HCT116 (cell line): ENCODE measurements around the gene ADARB2. TPM values are rescaled to one million over a fixed set of nuclear protein-coding genes. Genes with fewer than 3 reads are reported as not detected.

Experiments used
- ATAC-seq: fragments of 200-7000 bp; cut with Tn5 transposase; 2 replicates; pipeline ENCODE4 v1.9.1; 2020; ENCODE audit warnings: mild to moderate bottlenecking, moderate library complexity
- BruUV-seq: library from RNA; stranded (reverse); fragments of 400-500 nt; replicated peaks from 2 replicates; lab custom pipeline; 2021; lab: Mats Ljungman, UMichigan
- CTCF ChIA-PET: fragments of 300-600 bp; sonication (Branson Sonifier 250); formaldehyde crosslinking; loops from one replicate; lab custom pipeline; 2021; ENCODE audit warnings: antibody characterized with exemption; lab: Charles Lee
- POLR2A ChIA-PET: fragments of 300-600, 350-600 bp; sonication (Branson Sonifier 250); formaldehyde crosslinking; loops from one replicate; lab custom pipeline; 2021; ENCODE audit warnings: antibody characterized with exemption; lab: Charles Lee
- RAD21 ChIA-PET, 2 experiments: fragments of 300-600 bp; sonication (Branson Sonifier 250); formaldehyde crosslinking; loops; one replicate each; lab custom pipeline; 2023; ENCODE audit warnings: low total read pairs in 2 of 2; ENCODE audit not compliant: uncharacterized antibody in 2 of 2, unreplicated experiment in 2 of 2, low non-redundant PET in 1 of 2; lab: Charles Lee
- DNase-seq: peaks from one replicate; pipeline ENCODE4 v3.0.0-alpha.2; 2010; ENCODE audit warnings: low read depth, low spot score
- H2AFZ ChIP-seq: fragments of 200-600 bp; shearing (Covaris generic), sonication (generic); 2 replicates; pipeline ENCODE4 v1.6.1; 2017; ENCODE audit warnings: low read depth, mixed run types, mixed read lengths, antibody characterized with exemption, low read length; ENCODE audit not compliant: poor library complexity, severe bottlenecking
- H3K27ac ChIP-seq: 2 replicates; pipeline ENCODE4 v1.5.1; 2012; ENCODE audit warnings: low read depth, low read length
- H3K27me3 ChIP-seq: fragments of 200-600 bp; sonication (generic); 2 replicates; pipeline ENCODE4 v1.6.1; 2016; ENCODE audit warnings: mixed run types, low read length, mixed read lengths; ENCODE audit not compliant: insufficient read depth
- H3K36me3 ChIP-seq, 2 experiments: fragments of 200-500 bp in 1 of 2; fragments of 200-600 bp in 1 of 2; sonication (Bioruptor generic) in 1 of 2; sonication (generic) in 1 of 2; 2 replicates each; pipeline versions ENCODE4 v1.5.1 to v1.6.1; 2014 to 2016; ENCODE audit warnings: low read length in 2 of 2, inconsistent platforms in 1 of 2, mixed read lengths in 1 of 2, mixed run types in 1 of 2; ENCODE audit not compliant: insufficient read depth in 2 of 2, control insufficient read depth in 1 of 2
- H3K4me1 ChIP-seq, 2 experiments: fragments of 200-600 bp in 1 of 2; sonication (generic) in 1 of 2; 2 replicates each; pipeline versions ENCODE4 v1.5.1 to v1.6.1; 2012 to 2017; ENCODE audit warnings: low read length in 2 of 2, inconsistent platforms in 1 of 2, mild to moderate bottlenecking in 1 of 2, mixed read lengths in 1 of 2, mixed run types in 1 of 2, moderate library complexity in 1 of 2; ENCODE audit not compliant: insufficient read depth in 2 of 2, control insufficient read depth in 1 of 2
- H3K4me2 ChIP-seq: fragments of 200-600 bp; sonication (generic); 2 replicates; pipeline ENCODE4 v1.6.1; 2017; ENCODE audit warnings: mixed run types, low read length, mixed read lengths
- H3K4me3 ChIP-seq, 2 experiments: fragments of 200-600 bp in 1 of 2; sonication (generic) in 1 of 2; replicated peaks in 1 of 2; 2 replicates each; pipeline ENCODE4 v1.5.1; 2011 to 2016; ENCODE audit warnings: low read length in 2 of 2, control low read depth in 1 of 2, low read depth in 1 of 2, mild to moderate bottlenecking in 1 of 2, mixed read lengths in 1 of 2, mixed run types in 1 of 2
- H3K79me2 ChIP-seq: fragments of 200-600 bp; sonication (generic); 2 replicates; pipeline ENCODE4 v1.6.1; 2017; ENCODE audit warnings: mild to moderate bottlenecking, mixed run types, low read length, moderate library complexity, mixed read lengths; ENCODE audit not compliant: insufficient read depth
- H3K9ac ChIP-seq: fragments of 200-600 bp; sonication (generic); 2 replicates; pipeline ENCODE4 v1.6.1; 2016; ENCODE audit warnings: low read length, mixed read lengths
- H3K9me2 ChIP-seq: fragments of 200-600 bp; sonication (generic), shearing (Covaris generic); 2 replicates; pipeline ENCODE4 v1.6.1; 2017; ENCODE audit warnings: mixed run types, mild to moderate bottlenecking, moderate library complexity; ENCODE audit not compliant: insufficient read depth
- H3K9me3 ChIP-seq, 2 experiments: fragments of 200-500 bp in 1 of 2; fragments of 200-600 bp in 1 of 2; sonication (Bioruptor generic) in 1 of 2; sonication (generic) in 1 of 2; 2 replicates each; pipeline ENCODE4 v1.6.1; 2014 to 2017; ENCODE audit warnings: low read length in 2 of 2, mixed read lengths in 2 of 2, inconsistent platforms in 1 of 2, low read depth in 1 of 2, mild to moderate bottlenecking in 1 of 2, mixed run types in 1 of 2, moderate library complexity in 1 of 2; ENCODE audit not compliant: control insufficient read depth in 1 of 2, insufficient read depth in 1 of 2
- H4K20me1 ChIP-seq: fragments of 200-600 bp; sonication (generic), shearing (Covaris generic); 2 replicates; pipeline ENCODE4 v1.6.1; 2017; ENCODE audit warnings: mixed run types, mild to moderate bottlenecking, moderate library complexity; ENCODE audit not compliant: insufficient read depth
- EGR1 ChIP-seq: IDR thresholded peaks from 2 replicates; pipeline ENCODE4 v1.6.1; 2012; ENCODE audit warnings: low read depth
- JUND ChIP-seq: IDR thresholded peaks from 2 replicates; pipeline ENCODE4 v1.6.1; 2012
- POLR2A ChIP-seq: IDR thresholded peaks from 2 replicates; pipeline ENCODE4 v1.7.0; 2011; ENCODE audit warnings: borderline replicate concordance; ENCODE audit not compliant: insufficient read depth, insufficient read length; ENCODE audit errors: extremely low read depth
- RAD21 ChIP-seq: IDR thresholded peaks from 2 replicates; pipeline ENCODE4 v1.6.1; 2012; ENCODE audit warnings: low read depth, mild to moderate bottlenecking
- SP1 ChIP-seq: IDR thresholded peaks from 2 replicates; pipeline ENCODE4 v1.6.1; 2012; ENCODE audit warnings: low read depth
- SRF ChIP-seq: IDR thresholded peaks from 2 replicates; pipeline ENCODE4 v1.6.1; 2012; ENCODE audit warnings: low read depth
- TCF7L2 ChIP-seq: IDR thresholded peaks from 2 replicates; pipeline ENCODE4 v1.7.0; 2011; ENCODE audit warnings: borderline replicate concordance, inconsistent platforms; ENCODE audit not compliant: insufficient read depth, insufficient read length; ENCODE audit errors: extremely low read depth
- YY1 ChIP-seq: IDR thresholded peaks from 2 replicates; pipeline ENCODE4 v1.6.1; 2011; ENCODE audit warnings: low read length, low read depth, moderate library complexity, mild to moderate bottlenecking; ENCODE audit not compliant: insufficient replicate concordance; ENCODE audit errors: extremely low read depth
- intact Hi-C: fragments of 100-400 bp; cut with micrococcal nuclease; formaldehyde crosslinking; loops from 2 replicates; pipeline ENCODE4 v1.10.0; 2022
- total RNA-seq: library from RNA; stranded (reverse); gene quantifications from one replicate; pipeline ENCODE4 v1.2.1, GENCODE V29; 2021; ENCODE audit not compliant: unreplicated experiment
- TF ChIP-seq, protein P1 (sequence below): IDR thresholded peaks from 2 replicates; pipeline ENCODE4 v1.6.1; 2012
- TF ChIP-seq, protein P2 (sequence below), 3 experiments: fragments of 200-600 bp in 1 of 3; sonication (generic) in 1 of 3; IDR thresholded peaks in 2 of 3; conservative IDR thresholded peaks in 1 of 3; 2 replicates each; pipeline ENCODE4 v1.5.1; 2012 to 2017; ENCODE audit warnings: low read depth in 2 of 3, low read length in 2 of 3, antibody characterized with exemption in 1 of 3, borderline replicate concordance in 1 of 3, control low read depth in 1 of 3, mild to moderate bottlenecking in 1 of 3, mixed read lengths in 1 of 3, mixed run types in 1 of 3, moderate library complexity in 1 of 3; ENCODE audit not compliant: insufficient read depth in 1 of 3
- TF ChIP-seq, protein P3 (sequence below): IDR thresholded peaks from 2 replicates; pipeline ENCODE4 v1.6.1; 2011; ENCODE audit warnings: mild to moderate bottlenecking, low read length, moderate library complexity; ENCODE audit not compliant: insufficient replicate concordance; ENCODE audit errors: extremely low read depth

The ADARB2 gene
- total RNA-seq, 1 experiment from 2014 or later: not detected

DNA sequence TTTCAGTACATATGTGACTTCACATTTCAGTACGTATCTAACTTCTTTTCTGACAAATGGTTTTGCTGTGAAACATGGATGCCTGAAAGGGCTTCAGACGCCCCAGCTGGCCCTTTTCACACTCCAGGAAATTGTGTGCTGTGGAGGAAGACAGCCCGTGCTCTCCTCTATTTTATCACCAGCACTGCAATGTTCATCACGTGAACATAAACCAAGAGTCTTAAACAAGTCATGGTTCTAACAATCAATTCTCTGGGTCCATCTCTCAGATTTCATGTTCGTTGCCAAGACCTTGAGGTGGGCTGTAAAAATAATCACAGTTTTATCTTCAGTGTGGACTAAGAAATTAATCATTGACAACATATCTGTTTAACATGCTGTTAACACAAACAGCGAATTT lies 539.9 kb downstream of the ADARB2 start:
- no peak for ATAC-seq
- TF ChIP-seq SRF: no peak
- no peak for TF ChIP-seq RAD21
- no peak for TF ChIP-seq YY1
- no peak for TF ChIP-seq EGR1
- TF ChIP-seq, protein P1, sequence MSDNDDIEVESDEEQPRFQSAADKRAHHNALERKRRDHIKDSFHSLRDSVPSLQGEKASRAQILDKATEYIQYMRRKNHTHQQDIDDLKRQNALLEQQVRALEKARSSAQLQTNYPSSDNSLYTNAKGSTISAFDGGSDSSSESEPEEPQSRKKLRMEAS: no peak
- no peak for TF ChIP-seq POLR2A
- no peak for TF ChIP-seq SP1
- TF ChIP-seq, protein P2, sequence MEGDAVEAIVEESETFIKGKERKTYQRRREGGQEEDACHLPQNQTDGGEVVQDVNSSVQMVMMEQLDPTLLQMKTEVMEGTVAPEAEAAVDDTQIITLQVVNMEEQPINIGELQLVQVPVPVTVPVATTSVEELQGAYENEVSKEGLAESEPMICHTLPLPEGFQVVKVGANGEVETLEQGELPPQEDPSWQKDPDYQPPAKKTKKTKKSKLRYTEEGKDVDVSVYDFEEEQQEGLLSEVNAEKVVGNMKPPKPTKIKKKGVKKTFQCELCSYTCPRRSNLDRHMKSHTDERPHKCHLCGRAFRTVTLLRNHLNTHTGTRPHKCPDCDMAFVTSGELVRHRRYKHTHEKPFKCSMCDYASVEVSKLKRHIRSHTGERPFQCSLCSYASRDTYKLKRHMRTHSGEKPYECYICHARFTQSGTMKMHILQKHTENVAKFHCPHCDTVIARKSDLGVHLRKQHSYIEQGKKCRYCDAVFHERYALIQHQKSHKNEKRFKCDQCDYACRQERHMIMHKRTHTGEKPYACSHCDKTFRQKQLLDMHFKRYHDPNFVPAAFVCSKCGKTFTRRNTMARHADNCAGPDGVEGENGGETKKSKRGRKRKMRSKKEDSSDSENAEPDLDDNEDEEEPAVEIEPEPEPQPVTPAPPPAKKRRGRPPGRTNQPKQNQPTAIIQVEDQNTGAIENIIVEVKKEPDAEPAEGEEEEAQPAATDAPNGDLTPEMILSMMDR (IDR thresholded peaks at IDR 0.05 in 2 of 3, conservative IDR thresholded peaks at IDR 0.05 in 1 of 3; ENCODE audit: borderline replicate concordance in 1 of 3, insufficient read depth in 1 of 3, low read depth in 2 of 3, low read length in 2 of 3): no peak
- no peak for TF ChIP-seq TCF7L2
- TF ChIP-seq, protein P3, sequence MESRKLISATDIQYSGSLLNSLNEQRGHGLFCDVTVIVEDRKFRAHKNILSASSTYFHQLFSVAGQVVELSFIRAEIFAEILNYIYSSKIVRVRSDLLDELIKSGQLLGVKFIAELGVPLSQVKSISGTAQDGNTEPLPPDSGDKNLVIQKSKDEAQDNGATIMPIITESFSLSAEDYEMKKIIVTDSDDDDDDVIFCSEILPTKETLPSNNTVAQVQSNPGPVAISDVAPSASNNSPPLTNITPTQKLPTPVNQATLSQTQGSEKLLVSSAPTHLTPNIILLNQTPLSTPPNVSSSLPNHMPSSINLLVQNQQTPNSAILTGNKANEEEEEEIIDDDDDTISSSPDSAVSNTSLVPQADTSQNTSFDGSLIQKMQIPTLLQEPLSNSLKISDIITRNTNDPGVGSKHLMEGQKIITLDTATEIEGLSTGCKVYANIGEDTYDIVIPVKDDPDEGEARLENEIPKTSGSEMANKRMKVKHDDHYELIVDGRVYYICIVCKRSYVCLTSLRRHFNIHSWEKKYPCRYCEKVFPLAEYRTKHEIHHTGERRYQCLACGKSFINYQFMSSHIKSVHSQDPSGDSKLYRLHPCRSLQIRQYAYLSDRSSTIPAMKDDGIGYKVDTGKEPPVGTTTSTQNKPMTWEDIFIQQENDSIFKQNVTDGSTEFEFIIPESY: no peak
- no peak for TF ChIP-seq JUND
- TF ChIP-seq, all 23 proteins: peak for 0
- ChIA-PET POLR2A (no interaction called here), CTCF (no interaction called here), RAD21 (no interaction called here)
- Histone ChIP-seq H3K27me3 (peaks cover 36% of the 10 kb centered on the region), H3K9me3 (no peaks in the 10 kb centered on the region), H3K79me2 (no peaks in the 10 kb centered on the region), H3K4me3 (no peak overlapping the region), H3K9me2 (no peaks in the 10 kb centered on the region), H3K4me1 (no peaks in the 10 kb centered on the region; a peak in 1 of 4 replicates), H3K9ac (no peak overlapping the region), H2AFZ (no peak overlapping the region), H3K27ac (no peak overlapping the region), H3K4me2 (no peak overlapping the region), H3K36me3 (no peaks in the 10 kb centered on the region), H4K20me1 (no peaks in the 10 kb centered on the region)
- no peak for DNase-seq
- intact Hi-C loops: no loop called here
- BruUV-seq: no TSS peak
